GM18505 (cell line): ENCODE results near the gene GOLGA6L24.
"Not testable (repeated sequence)": the region's sequence is repeated elsewhere in the genome, so short reads cannot be mapped to it uniquely, and the experiment has no call there.

Experiments used
- ATAC-seq: cut with Tn5 transposase; IDR thresholded peaks from one replicate; pipeline ENCODE4 v1.9.1; 2021; ENCODE audit not compliant: unreplicated experiment

Gene GOLGA6L24

GRCh38 chr15:28357984-28358383, at the start of gene GOLGA6L24:
TSS of gene GOLGA6L24 (minus strand) at chr15:28358084. CDS start at chr15:28358023, 61 bp downstream.
- ATAC-seq, result not testable (repeated sequence)

DNA sequence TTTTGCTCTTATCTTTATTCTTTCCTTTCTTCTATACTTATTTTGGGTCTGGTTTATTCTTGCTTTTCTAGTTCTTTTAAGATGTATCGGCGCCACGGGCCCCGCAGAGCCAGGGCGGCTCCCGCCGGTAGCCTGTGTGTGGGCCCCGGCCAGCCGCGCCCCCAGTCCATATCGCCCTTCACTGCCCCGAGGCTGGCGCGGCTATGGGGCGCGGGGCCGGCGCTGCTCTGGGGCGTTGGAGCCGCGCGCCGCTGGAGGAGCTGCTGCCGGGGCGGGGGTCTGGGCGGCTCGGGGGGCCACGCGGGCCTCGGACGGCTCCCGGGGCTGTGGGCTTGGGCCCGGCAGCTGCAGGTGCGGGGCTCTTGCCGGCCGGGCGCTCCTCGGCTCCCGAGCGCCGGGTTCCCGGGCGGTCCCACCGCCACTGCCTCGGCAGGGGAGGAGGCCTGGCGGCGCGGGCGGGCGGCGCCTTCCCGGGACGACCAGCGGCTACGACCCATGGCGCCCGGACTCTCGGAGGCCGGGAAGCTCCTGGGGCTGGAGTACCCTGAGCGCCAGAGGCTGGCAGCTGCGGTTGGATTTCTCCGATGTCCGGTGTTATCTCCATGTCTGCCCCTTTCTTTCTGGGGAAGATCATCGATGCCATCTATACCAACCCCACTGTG, 45.0 kb upstream of the GOLGA6L24 start:
- not testable (repeated sequence) for ATAC-seq

DNA sequence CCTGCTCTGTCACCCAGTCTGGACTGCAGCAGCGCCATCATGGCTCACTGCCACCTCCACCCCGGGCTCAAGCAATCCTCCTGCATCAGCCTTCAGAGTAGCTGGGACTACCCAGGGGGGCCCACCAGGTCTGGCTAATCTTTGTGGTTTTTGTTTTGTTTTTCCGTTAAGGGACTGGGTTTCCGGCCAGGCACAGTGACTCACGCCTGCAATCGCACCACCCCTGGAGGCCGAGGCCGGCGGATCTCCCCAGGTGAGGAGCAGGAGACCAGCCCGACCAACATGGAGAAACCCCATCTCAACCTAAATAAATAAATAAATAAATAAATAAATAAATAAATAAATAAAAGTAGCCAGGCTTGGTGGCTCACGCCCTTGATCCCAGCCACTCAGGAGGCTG, 38.1 kb upstream of the GOLGA6L24 start:
- ATAC-seq, result not testable (repeated sequence)

DNA sequence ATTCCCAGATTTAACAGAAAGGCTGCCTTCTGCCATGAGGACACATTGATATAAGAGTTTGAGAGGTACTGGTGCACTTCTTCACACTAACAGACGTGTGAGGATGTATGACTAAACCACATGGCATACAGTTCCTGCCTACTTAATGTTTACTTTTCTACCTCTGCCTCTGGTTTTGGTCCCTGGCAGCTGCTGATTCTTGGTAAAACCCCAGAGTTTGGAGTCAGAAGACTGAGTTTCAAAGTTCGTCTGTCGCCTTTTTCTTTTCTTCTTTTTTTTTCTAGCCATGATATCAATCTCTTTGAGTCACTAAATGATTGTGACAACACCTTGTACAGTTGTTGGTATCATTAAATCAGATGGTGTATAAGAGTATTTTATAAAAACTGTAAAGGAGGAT, 22.2 kb upstream of the GOLGA6L24 start:
- ATAC-seq, result not testable (repeated sequence)

GRCh38 chr15:28378364-28378763, 20.5 kb upstream of the GOLGA6L24 start, which contains the start of gene GOLGA8F:
TSS of gene GOLGA8F (plus strand) at chr15:28378664. CDS start at chr15:28378762, 98 bp downstream.
- ATAC-seq, result not testable (repeated sequence)

GRCh38 chr15:28365502-28365901, 7.6 kb upstream of the GOLGA6L24 start:
- ATAC-seq, result not testable (repeated sequence)

DNA sequence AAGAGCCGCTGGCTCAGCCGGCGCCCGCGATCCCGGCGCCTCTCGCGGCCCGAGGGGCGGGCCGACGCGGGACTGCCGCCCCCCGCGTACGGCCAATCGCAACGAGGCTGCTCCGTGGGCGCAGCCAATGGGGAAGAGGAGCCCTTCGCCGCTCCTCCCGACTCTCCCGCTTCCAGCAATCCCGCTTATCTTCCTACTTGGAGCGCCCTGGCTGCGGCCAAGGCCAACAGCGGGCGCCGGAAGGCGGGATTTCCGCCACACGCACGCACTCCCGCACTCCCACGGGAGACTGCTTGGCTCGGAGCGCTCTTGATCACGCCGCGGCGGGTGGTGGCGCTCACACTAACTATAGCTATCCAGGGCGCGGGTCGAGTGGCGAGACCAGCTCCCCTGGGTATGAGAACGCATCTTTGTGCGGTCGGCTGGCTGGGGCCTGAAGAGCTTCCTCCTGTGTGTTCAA, 35.7 kb downstream of the GOLGA6L24 start, which contains the start of gene HERC2:
TSS of gene HERC2 (minus strand) at position 51 of the 460 bp plus-strand sequence. CDS start 746 bp downstream, outside the sequence.
- ATAC-seq, result not testable (repeated sequence)

DNA sequence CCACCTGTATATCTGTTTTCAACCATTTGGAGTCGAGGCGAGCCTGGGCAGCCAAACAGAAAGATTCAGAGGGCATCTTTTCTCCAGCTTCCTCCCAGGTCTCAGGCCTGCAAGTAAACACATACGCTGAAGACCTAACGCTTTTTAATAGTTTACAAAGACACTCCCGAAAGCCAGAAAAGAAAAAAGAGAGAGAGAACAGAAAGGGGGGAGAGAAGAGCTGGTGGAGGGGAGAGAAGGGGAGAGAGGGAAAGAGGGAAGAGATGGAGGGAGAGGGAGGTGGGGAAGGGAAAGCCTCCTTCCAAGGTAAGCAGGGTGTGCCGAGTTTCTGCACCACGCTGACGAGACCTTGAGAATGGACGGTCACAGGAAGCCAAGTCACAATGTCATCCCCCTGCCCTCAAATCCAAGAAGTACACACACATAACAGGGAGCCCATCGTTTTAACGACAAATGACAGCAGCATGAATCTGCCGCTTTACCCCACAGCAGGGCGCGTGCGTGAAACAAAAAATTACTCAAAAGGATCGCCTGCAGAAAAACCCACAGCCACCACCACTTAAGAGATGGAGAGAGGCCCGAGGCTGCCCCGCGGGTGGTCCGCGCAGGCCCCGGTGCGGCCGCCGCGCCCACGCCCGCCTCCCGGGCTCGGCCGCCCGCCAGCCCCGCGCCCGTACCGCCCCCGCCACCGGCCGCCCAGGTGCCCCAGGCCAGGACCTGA, 36.4 kb downstream of the GOLGA6L24 start:
- ATAC-seq, result not testable (repeated sequence)

DNA sequence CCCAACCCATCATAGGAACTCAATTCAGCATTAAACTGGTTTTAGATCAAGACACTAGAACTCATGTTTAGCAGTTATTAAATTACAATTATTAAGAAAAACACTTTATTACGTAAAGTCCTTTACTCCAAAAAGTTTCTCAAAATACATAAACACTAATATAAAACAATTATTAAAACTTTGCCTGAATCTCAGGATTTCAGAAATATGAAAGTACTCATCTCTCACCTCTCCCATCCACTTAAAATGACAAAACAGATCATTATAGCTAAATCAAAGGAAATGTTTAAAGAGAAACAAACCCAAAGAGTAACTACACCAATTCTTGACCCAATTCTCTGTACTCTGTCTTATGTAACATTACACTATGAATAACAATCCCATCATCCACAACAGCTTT, 38.2 kb downstream of the GOLGA6L24 start:
- ATAC-seq, result not testable (repeated sequence)

- ATAC-seq, result not testable (repeated sequence)
Observed at GRCh38 chr15:28318828-28319227, 39.1 kb downstream of the GOLGA6L24 start.

DNA sequence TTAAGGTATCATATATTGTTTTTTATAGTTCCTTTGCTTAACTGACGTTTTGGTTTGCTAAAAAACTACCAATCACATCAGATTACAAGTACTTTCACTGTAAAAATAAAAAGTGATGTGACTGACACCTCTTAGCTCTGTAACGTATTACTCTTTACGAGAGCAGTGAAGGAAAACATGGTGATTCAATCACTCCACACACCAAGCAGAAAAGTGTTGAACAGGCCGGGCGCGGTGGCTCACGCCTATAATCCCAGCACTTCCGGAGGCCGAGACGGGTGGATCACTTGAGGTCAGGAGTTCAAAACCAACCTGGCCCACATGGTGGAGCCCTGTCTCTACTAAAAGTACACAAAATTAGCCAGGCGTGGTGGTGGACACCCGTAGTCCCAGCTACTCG, 39.8 kb downstream of the GOLGA6L24 start:
- ATAC-seq, result not testable (repeated sequence)

- ATAC-seq, result not testable (repeated sequence)
Observed at GRCh38 chr15:28316958-28317357, 40.9 kb downstream of the GOLGA6L24 start.

- not testable (repeated sequence) for ATAC-seq
Observed at GRCh38 chr15:28310454-28310853, 47.4 kb downstream of the GOLGA6L24 start.

DNA sequence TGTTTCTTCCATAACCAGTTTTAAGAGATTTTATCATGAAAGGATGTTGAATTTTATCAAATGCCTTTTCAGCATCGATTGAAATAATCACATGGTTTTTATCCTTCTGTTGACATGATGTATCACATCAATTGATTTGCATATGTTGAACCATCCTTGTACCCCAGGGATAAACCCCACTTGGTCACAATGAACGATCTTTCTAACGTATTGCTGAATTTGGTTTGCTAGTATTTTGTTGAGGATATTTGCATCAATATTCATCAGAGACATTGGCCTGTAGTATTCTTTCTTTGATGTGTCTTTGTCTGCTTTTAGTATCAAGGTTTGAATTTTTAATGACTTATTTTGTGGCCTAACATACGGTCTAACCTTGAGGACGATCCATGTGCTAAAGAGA, 49.2 kb downstream of the GOLGA6L24 start:
- ATAC-seq, result not testable (repeated sequence)
